ENCODE data around the gene ZNF763.
"Not testable (repeated sequence)": the region's sequence is repeated elsewhere in the genome, so short reads cannot be mapped to it uniquely, and the experiment has no call there.

ZNF763 gene

DNA sequence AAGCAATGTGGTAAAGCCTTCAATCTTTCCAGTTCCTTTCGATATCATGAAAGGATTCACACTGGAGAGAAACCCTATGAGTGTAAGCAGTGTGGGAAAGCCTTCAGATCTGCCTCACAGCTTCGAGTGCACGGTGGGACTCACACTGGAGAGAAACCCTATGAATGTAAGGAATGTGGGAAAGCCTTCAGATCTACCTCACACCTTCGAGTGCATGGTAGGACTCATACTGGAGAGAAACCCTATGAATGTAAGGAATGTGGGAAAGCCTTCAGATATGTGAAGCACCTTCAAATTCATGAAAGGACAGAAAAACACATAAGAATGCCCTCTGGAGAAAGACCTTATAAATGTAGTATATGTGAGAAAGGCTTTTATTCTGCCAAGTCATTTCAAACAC, 15.6 kb upstream of the ZNF763 start:
- no peak for TF ChIP-seq CTCF (IDR thresholded peaks at IDR 0.05; ENCODE audit: extremely low read depth, insufficient read depth, missing control alignments)
- in situ Hi-C loops (cut with MboI; ENCODE audit: low pct_unique_long_range_greater_than_20kb, low sequenced_read_pairs, unreplicated experiment) = no loop called here
- DNase-seq (ENCODE audit: low spot score) = no peak

DNA sequence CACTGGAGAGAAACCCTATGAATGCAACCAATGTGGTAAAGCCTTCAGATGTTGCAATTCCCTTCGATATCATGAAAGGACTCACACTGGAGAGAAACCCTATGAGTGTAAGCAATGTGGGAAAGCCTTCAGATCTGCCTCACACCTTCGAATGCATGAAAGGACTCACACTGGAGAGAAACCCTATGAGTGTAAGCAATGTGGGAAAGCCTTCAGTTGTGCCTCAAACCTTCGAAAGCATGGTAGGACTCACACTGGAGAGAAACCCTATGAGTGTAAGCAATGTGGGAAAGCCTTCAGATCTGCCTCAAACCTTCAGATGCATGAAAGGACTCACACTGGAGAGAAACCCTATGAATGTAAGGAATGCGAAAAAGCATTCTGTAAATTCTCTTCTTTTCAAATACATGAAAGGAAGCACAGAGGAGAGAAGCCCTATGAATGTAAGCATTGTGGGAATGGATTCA, 15.2 kb upstream of the ZNF763 start:
- in situ Hi-C loops (cut with MboI; ENCODE audit: low pct_unique_long_range_greater_than_20kb, low sequenced_read_pairs, unreplicated experiment) = loop anchor here (25.0 kb wide), 1 partner anchor 188 kb away; the partner anchor contains the start of gene ZNF20
- DNase-seq (ENCODE audit: low spot score) = not testable (repeated sequence)

- TF ChIP-seq CTCF (IDR thresholded peaks at IDR 0.05; ENCODE audit: extremely low read depth, insufficient read depth, missing control alignments) = no peak
- no peak for DNase-seq (ENCODE audit: low spot score)
- in situ Hi-C loops (cut with MboI; ENCODE audit: low pct_unique_long_range_greater_than_20kb, low sequenced_read_pairs, unreplicated experiment) = loop anchor here (25.0 kb wide), 1 partner anchor 187 kb away; the partner anchor contains the start of gene ZNF20
Measured at GRCh38 chr19:11950312-11950711, 14.5 kb upstream of the ZNF763 start.

GRCh38 chr19:11963566-11964355, 1.1 kb upstream of the ZNF763 start:
- DNase-seq (ENCODE audit: low spot score) = peak; percentile 66
- in situ Hi-C loops (cut with MboI; ENCODE audit: low pct_unique_long_range_greater_than_20kb, low sequenced_read_pairs, unreplicated experiment) = loop anchor here (25.0 kb wide), 1 partner anchor 174 kb away; the partner anchor contains the start of gene ZNF20
- peak; percentile 82 for TF ChIP-seq CTCF (IDR thresholded peaks at IDR 0.05; ENCODE audit: extremely low read depth, insufficient read depth, missing control alignments)

GRCh38 chr19:11964496-11964857, 363 bp upstream of the ZNF763 start:
- TF ChIP-seq CTCF (IDR thresholded peaks at IDR 0.05; ENCODE audit: extremely low read depth, insufficient read depth, missing control alignments) = peak; percentile 29
- no peak for DNase-seq (ENCODE audit: low spot score)
- in situ Hi-C loops (cut with MboI; ENCODE audit: low pct_unique_long_range_greater_than_20kb, low sequenced_read_pairs, unreplicated experiment) = loop anchor here (25.0 kb wide), 1 partner anchor 173 kb away; the partner anchor contains the start of gene ZNF20

- in situ Hi-C loops (cut with MboI; ENCODE audit: low pct_unique_long_range_greater_than_20kb, low sequenced_read_pairs, unreplicated experiment) = loop anchor here (25.0 kb wide), 1 partner anchor 167 kb away; the partner anchor contains the start of gene ZNF20
- TF ChIP-seq CTCF (IDR thresholded peaks at IDR 0.05; ENCODE audit: extremely low read depth, insufficient read depth, missing control alignments) = no peak
- DNase-seq (ENCODE audit: low spot score) = no peak
Measured at GRCh38 chr19:11970174-11970573, 5.3 kb downstream of the ZNF763 start.

GRCh38 chr19:11971041-11971440, 6.2 kb downstream of the ZNF763 start:
- in situ Hi-C loops (cut with MboI; ENCODE audit: low pct_unique_long_range_greater_than_20kb, low sequenced_read_pairs, unreplicated experiment) = loop anchor here (25.0 kb wide), 1 partner anchor 166 kb away; the partner anchor contains the start of gene ZNF20
- no peak for TF ChIP-seq CTCF (IDR thresholded peaks at IDR 0.05; ENCODE audit: extremely low read depth, insufficient read depth, missing control alignments)
- DNase-seq (ENCODE audit: low spot score) = no peak
